Dendritic cell treated with granulocyte-macrophage colony-stimulating factor and Interleukin-4, amounts not matched to agents 40 ng/mL and 50 ng/mL, for 4 days (primary cell): ENCODE results near the gene FST.

Experiments
- H3K27ac Mint-ChIP-seq: one replicate; pipeline ENCODE4 v1.8.0; 2022; ENCODE audit warnings: mild to moderate bottlenecking, mixed read lengths
- H3K27me3 Mint-ChIP-seq: one replicate; pipeline ENCODE4 v1.8.0; 2022; ENCODE audit warnings: mild to moderate bottlenecking, mixed read lengths
- H3K36me3 Mint-ChIP-seq: one replicate; pipeline ENCODE4 v1.8.0; 2022; ENCODE audit warnings: low read depth, mixed read lengths
- H3K4me1 Mint-ChIP-seq: one replicate; pipeline ENCODE4 v1.8.0; 2022; ENCODE audit warnings: low read depth, mixed read lengths
- H3K4me3 Mint-ChIP-seq: one replicate; pipeline ENCODE4 v1.8.0; 2022; ENCODE audit warnings: mild to moderate bottlenecking, moderate library complexity, mixed read lengths
- H3K9me3 Mint-ChIP-seq: one replicate; pipeline ENCODE4 v1.8.0; 2022; ENCODE audit warnings: mixed read lengths
- intact Hi-C: fragments of 100-400 bp; cut with micrococcal nuclease; formaldehyde crosslinking; loops from one replicate; pipeline ENCODE4 v1.15.0; 2022

FST gene, protein sequence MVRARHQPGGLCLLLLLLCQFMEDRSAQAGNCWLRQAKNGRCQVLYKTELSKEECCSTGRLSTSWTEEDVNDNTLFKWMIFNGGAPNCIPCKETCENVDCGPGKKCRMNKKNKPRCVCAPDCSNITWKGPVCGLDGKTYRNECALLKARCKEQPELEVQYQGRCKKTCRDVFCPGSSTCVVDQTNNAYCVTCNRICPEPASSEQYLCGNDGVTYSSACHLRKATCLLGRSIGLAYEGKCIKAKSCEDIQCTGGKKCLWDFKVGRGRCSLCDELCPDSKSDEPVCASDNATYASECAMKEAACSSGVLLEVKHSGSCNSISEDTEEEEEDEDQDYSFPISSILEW

GRCh38 chr5:53480416-53481158 is at the start of gene FST:
Gene FST (plus strand): TSS chr5:53480629. CDS start chr5:53480792, 163 bp downstream.
- peaks cover 44% of the 10 kb centered on the region for H3K4me1 Mint-ChIP-seq
- peak within 1 kb of the TSS; percentile 68 for H3K27ac Mint-ChIP-seq
- H3K4me3 Mint-ChIP-seq, result peak within 1 kb of the TSS; percentile 93
- peaks cover 7% of the 10 kb centered on the region for H3K36me3 Mint-ChIP-seq
- H3K9me3 Mint-ChIP-seq, result no peaks in the 10 kb centered on the region
- intact Hi-C loops, result no loop called here
- H3K27me3 Mint-ChIP-seq, result peaks cover 69% of the 10 kb centered on the region

DNA sequence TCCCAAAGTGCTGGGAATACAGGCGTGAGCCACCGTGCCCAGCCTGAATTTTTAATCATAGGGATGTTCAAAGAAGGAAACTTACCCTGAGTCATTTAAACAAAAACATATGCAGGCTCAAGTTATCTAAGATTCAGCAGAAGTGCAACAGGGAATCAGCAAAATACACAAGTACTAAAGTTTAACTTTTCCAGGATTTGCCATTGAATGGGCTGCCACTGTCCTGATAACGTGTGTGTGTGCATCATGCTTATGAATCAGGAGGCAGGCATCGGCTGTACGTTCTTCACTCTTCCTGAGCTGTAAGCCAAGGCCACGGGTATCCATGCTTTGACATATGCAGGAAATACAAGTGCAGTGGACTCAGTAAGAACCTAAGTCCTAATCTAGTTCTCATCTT is 48.8 kb upstream of the FST start:
- Mint-ChIP-seq H3K4me3 (no peak overlapping the region), H3K27me3 (no peaks in the 10 kb centered on the region), H3K36me3 (no peaks in the 10 kb centered on the region), H3K27ac (no peak overlapping the region), H3K4me1 (no peaks in the 10 kb centered on the region), H3K9me3 (no peaks in the 10 kb centered on the region)
- intact Hi-C loops, result loop anchor here (5.0 to 10.0 kb wide), 2 partner anchors 257 to 786 kb away; no protein-coding TSS in a partner anchor

- no peaks in the 10 kb centered on the region for H3K9me3 Mint-ChIP-seq
- no peaks in the 10 kb centered on the region for H3K36me3 Mint-ChIP-seq
- no peak overlapping the region for H3K4me3 Mint-ChIP-seq
- intact Hi-C loops, result loop anchor here (5.0 to 10.0 kb wide), 2 partner anchors 258 to 784 kb away; no protein-coding TSS in a partner anchor
- no peak overlapping the region for H3K27ac Mint-ChIP-seq
- no peaks in the 10 kb centered on the region for H3K27me3 Mint-ChIP-seq
- H3K4me1 Mint-ChIP-seq, result no peaks in the 10 kb centered on the region
Measured at GRCh38 chr5:53433026-53433425, 47.4 kb upstream of the FST start.

DNA sequence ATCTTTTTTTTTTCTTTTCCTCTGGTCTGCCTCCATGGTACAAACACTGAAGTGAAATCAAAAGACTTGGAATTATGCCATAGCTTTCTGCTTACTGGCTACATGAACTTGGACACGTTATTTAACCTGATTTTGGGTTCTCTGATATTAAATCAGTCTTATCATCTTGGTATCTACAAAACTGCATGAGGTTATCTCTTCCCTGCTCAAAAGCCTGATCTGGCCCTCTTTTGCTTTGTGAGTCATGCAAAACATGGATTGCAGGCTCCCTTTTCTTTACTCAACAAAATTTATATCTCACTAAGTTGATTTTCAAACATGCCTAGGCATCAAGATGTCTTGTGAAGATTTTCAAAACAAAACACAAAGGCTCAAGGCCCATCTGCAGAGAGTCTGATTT is 45.9 kb upstream of the FST start:
- H3K4me3 Mint-ChIP-seq, result no peak overlapping the region
- intact Hi-C loops, result loop anchor here (5.0 to 10.0 kb wide), 2 partner anchors 260 to 783 kb away; no protein-coding TSS in a partner anchor
- no peak overlapping the region for H3K27ac Mint-ChIP-seq
- H3K27me3 Mint-ChIP-seq, result no peaks in the 10 kb centered on the region
- H3K36me3 Mint-ChIP-seq, result no peaks in the 10 kb centered on the region
- H3K9me3 Mint-ChIP-seq, result no peaks in the 10 kb centered on the region
- H3K4me1 Mint-ChIP-seq, result no peaks in the 10 kb centered on the region

DNA sequence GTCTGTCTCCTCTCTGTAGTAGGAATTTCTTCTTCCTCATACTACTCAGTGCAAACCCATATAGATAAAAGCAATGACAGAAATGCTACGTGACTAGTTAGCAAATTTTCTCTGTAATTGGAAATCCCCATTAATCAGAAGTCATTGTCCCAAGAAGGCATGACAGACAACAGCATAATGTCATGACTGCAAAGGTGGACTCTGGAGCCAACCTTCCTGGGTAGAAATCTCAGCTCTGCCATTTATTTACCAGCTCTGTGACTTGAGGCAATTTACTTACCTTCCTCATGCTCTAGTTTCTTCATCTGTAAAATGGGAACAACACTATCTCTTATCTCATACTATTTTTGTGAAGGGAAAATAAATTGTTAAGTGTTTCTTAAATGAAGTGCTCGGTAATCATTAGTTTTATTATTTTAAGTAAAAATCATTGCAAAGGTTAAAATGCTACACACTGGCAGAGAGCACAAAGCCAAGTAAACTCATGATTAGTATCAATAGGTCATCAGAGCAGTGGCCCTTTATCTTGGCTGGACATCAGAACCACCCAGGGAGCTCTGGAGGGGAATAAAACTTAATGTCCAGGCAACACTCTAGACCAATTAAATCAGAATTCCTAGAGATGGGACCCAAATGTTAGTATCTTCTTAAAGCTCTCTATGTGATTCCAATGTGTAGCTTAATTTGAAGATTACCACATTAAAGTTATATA is 43.8 kb upstream of the FST start:
- Mint-ChIP-seq H3K4me1 (no peaks in the 10 kb centered on the region), H3K9me3 (no peaks in the 10 kb centered on the region), H3K36me3 (no peaks in the 10 kb centered on the region), H3K27ac (no peak overlapping the region), H3K4me3 (no peak overlapping the region), H3K27me3 (no peaks in the 10 kb centered on the region)
- intact Hi-C loops, result loop anchor here (10.0 kb wide), 1 partner anchor 262 kb away; no protein-coding TSS in a partner anchor

DNA sequence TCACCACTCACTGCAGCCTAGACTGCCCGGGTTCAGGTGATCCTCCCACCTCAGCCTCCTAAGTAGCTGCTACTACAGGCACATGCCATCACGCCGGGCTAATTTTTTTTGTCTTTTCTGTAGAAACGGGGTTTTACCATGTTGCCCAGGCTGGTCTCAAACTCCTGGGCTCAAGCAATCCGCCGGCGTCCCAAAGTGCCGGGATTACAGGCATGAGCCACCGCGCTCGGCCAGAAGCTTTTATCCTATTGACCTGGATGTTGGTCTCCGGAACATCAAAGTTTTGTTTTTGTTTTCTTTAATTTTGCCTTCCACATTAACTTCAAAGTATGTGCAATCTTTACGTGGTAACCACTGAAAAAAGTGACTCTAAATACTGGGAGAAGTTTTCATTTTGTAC is 42.4 kb upstream of the FST start:
- Mint-ChIP-seq H3K4me1 (no peaks in the 10 kb centered on the region), H3K9me3 (no peaks in the 10 kb centered on the region), H3K4me3 (no peak overlapping the region), H3K27me3 (no peaks in the 10 kb centered on the region), H3K36me3 (no peaks in the 10 kb centered on the region), H3K27ac (no peak overlapping the region)
- intact Hi-C loops, result loop anchor here (10.0 kb wide), 1 partner anchor 263 kb away; no protein-coding TSS in a partner anchor

GRCh38 chr5:53438486-53439472 is 41.6 kb upstream of the FST start:
- H3K4me1 Mint-ChIP-seq, result no peaks in the 10 kb centered on the region
- H3K4me3 Mint-ChIP-seq, result no peak overlapping the region
- no peaks in the 10 kb centered on the region for H3K27me3 Mint-ChIP-seq
- H3K27ac Mint-ChIP-seq, result no peak overlapping the region
- intact Hi-C loops, result loop anchor here (10.0 kb wide), 1 partner anchor 264 kb away; no protein-coding TSS in a partner anchor
- H3K36me3 Mint-ChIP-seq, result no peaks in the 10 kb centered on the region
- no peaks in the 10 kb centered on the region for H3K9me3 Mint-ChIP-seq

DNA sequence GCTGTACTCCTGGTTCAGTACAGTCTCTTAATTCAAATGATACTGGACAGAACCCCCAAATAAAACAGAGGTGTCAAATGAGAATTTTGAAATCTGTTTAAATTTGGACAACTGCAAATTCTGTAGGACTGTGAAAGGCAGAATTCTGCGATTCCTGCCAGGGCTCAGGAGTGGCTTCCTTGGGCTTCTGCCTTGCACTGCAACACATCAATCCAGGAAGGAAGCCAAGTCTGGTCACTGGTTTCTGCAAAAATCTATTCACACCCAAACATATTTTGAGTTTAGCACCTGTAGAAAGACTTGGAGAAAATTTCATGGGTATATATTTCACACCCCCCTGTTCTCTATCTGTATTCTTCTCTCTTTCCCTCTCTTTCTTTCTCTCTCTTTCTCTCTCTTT is 37.5 kb upstream of the FST start:
- Mint-ChIP-seq H3K36me3 (no peaks in the 10 kb centered on the region), H3K4me1 (no peaks in the 10 kb centered on the region), H3K4me3 (no peak overlapping the region), H3K9me3 (no peaks in the 10 kb centered on the region), H3K27ac (no peak overlapping the region), H3K27me3 (no peaks in the 10 kb centered on the region)
- intact Hi-C loops, result no loop called here

GRCh38 chr5:53445569-53445968 is 34.9 kb upstream of the FST start:
- Mint-ChIP-seq H3K27me3 (no peaks in the 10 kb centered on the region), H3K36me3 (no peaks in the 10 kb centered on the region), H3K9me3 (no peaks in the 10 kb centered on the region), H3K27ac (no peak overlapping the region), H3K4me3 (no peak overlapping the region), H3K4me1 (no peaks in the 10 kb centered on the region)
- intact Hi-C loops, result no loop called here

DNA sequence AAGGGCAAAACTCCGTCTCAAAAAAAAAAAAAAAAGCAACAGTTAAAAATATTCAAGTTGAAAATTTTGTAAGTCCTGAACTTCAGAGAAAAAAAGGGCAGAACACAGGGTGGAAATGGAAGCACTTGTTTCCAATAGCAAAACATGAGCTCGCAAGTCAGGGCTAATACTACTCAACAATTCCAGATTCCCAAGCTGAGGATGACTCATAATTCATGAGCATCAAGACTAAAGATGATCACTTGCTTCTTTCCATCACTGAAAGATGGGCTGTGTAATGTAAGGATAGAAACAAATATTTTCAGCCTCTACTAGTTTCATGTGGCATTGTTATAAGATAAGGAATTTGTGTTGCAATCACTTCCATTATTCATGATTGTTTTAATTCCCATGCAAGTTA is 33.5 kb upstream of the FST start:
- H3K27me3 Mint-ChIP-seq, result no peaks in the 10 kb centered on the region
- H3K27ac Mint-ChIP-seq, result no peak overlapping the region
- no peaks in the 10 kb centered on the region for H3K36me3 Mint-ChIP-seq
- H3K4me3 Mint-ChIP-seq, result no peak overlapping the region
- no peaks in the 10 kb centered on the region for H3K9me3 Mint-ChIP-seq
- H3K4me1 Mint-ChIP-seq, result no peaks in the 10 kb centered on the region
- intact Hi-C loops, result no loop called here

DNA sequence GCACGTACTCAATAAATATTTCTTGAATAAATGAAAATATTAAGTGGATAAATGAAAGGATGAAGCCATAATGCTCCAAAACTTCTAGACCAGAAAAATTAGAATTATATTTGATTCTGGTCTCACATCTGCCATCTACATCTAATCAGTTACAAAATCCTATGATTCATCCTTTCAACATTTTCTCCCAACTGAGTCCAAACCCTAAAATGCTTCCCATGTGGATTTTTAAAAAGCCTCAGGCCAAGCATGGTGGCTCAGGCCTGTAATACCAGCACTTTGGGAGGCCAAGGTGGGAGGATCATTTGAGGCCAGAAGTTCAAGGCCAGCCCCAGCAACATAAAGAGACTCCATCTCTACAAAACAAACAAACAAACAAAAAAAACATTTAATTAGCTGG is 31.6 kb upstream of the FST start:
- Mint-ChIP-seq H3K36me3 (no peaks in the 10 kb centered on the region), H3K9me3 (no peaks in the 10 kb centered on the region), H3K4me1 (no peaks in the 10 kb centered on the region), H3K27me3 (no peaks in the 10 kb centered on the region), H3K4me3 (no peak overlapping the region), H3K27ac (no peak overlapping the region)
- intact Hi-C loops, result no loop called here

GRCh38 chr5:53453898-53454718 is 26.3 kb upstream of the FST start:
- no peak overlapping the region for H3K27ac Mint-ChIP-seq
- no peak overlapping the region for H3K4me3 Mint-ChIP-seq
- no peaks in the 10 kb centered on the region for H3K36me3 Mint-ChIP-seq

More at GRCh38 chr5:53453898-53454718, 26.3 kb upstream of the FST start:
- intact Hi-C loops, result no loop called here
- Mint-ChIP-seq H3K9me3 (peaks cover 5% of the 10 kb centered on the region), H3K4me1 (no peaks in the 10 kb centered on the region), H3K27me3 (peaks cover 7% of the 10 kb centered on the region)
